Karpas-422 (cell line): ENCODE data around the gene GATAD1. TPM values are rescaled to one million over a fixed set of nuclear protein-coding genes. Genes with fewer than 3 reads are reported as not detected.

Source experiments
- DNase-seq: peaks from one replicate; pipeline ENCODE4 v3.0.0-alpha.2; 2015
- H2AFZ ChIP-seq: fragments of 200-600 bp; sonication (generic); 2 replicates; pipeline ENCODE4 v1.6.1; 2014; ENCODE audit warnings: antibody characterized with exemption, low read length, mixed read lengths
- H3K27ac ChIP-seq: fragments of 200-600 bp; sonication (generic); 2 replicates; pipeline ENCODE4 v1.5.1; 2014; ENCODE audit warnings: mild to moderate bottlenecking, low read length, moderate library complexity
- H3K27me3 ChIP-seq: fragments of 200-600 bp; sonication (generic); 2 replicates; pipeline ENCODE4 v1.6.1; 2014; ENCODE audit warnings: low read length, mixed read lengths
- H3K36me3 ChIP-seq: fragments of 200-600 bp; sonication (generic); 2 replicates; pipeline ENCODE4 v1.6.1; 2014; ENCODE audit warnings: low read length, mixed read lengths; ENCODE audit not compliant: insufficient read depth
- H3K4me1 ChIP-seq: fragments of 200-600 bp; sonication (generic); 2 replicates; pipeline ENCODE4 v1.6.1; 2014; ENCODE audit warnings: mild to moderate bottlenecking, low read length, mixed read lengths
- H3K4me2 ChIP-seq: fragments of 200-600 bp; sonication (generic); 2 replicates; pipeline ENCODE4 v1.6.1; 2014; ENCODE audit warnings: low read length, low read depth, mild to moderate bottlenecking; ENCODE audit not compliant: poor library complexity, severe bottlenecking
- H3K4me3 ChIP-seq: fragments of 200-600 bp; sonication (generic); 2 replicates; pipeline ENCODE4 v1.5.1; 2014; ENCODE audit warnings: mild to moderate bottlenecking, antibody characterized with exemption, low read length, mixed read lengths
- H3K79me2 ChIP-seq: fragments of 200-600 bp; sonication (generic); 2 replicates; pipeline ENCODE4 v1.6.1; 2014; ENCODE audit warnings: mild to moderate bottlenecking, low read length, mixed read lengths
- H3K9ac ChIP-seq: fragments of 200-600 bp; sonication (generic); 2 replicates; pipeline ENCODE4 v1.6.0; 2014; ENCODE audit warnings: low read length
- H3K9me2 ChIP-seq: fragments of 200-600 bp; sonication (generic), shearing (Covaris generic); replicated peaks from 2 replicates; pipeline ENCODE4 v1.6.0; 2014; ENCODE audit warnings: mild to moderate bottlenecking, low read length, moderate library complexity; ENCODE audit not compliant: insufficient read depth
- H3K9me3 ChIP-seq: fragments of 300-700, 200-600 bp; sonication (generic); 2 replicates; pipeline ENCODE4 v1.6.1; 2014; ENCODE audit warnings: low read length, mixed read lengths
- H4K20me1 ChIP-seq: fragments of 200-600 bp; sonication (generic); 2 replicates; pipeline ENCODE4 v1.6.1; 2014; ENCODE audit warnings: mild to moderate bottlenecking, antibody characterized with exemption, low read length, low read depth; ENCODE audit not compliant: insufficient read depth
- total RNA-seq: library from RNA; depleted of rRNA; stranded (reverse); fragments of >200 nt; shearing (Covaris generic); gene quantifications from 2 replicates; pipeline ENCODE4 v1.2.3, GENCODE V29; 2014; ENCODE audit warnings: low replicate concordance

The GATAD1 gene
- total RNA-seq, 1 experiment from 2014 or later = 36.6 TPM

- Histone ChIP-seq H3K4me3 (no peak overlapping the region), H3K27me3 (no peaks in the 10 kb centered on the region), H3K9me2 (no peaks in the 10 kb centered on the region), H3K9me3 (no peaks in the 10 kb centered on the region), H2AFZ (no peak overlapping the region), H3K36me3 (no peaks in the 10 kb centered on the region), H3K9ac (no peak overlapping the region), H3K4me2 (no peak overlapping the region), H3K4me1 (no peaks in the 10 kb centered on the region), H4K20me1 (no peaks in the 10 kb centered on the region), H3K79me2 (no peaks in the 10 kb centered on the region), H3K27ac (no peak overlapping the region)
- DNase-seq = no peak
Observed at GRCh38 chr7:92412745-92413144, 34.5 kb upstream of the GATAD1 start.

GRCh38 chr7:92413550-92413949 lies 33.7 kb upstream of the GATAD1 start:
- Histone ChIP-seq H2AFZ (no peak overlapping the region), H3K36me3 (no peaks in the 10 kb centered on the region), H3K4me1 (no peaks in the 10 kb centered on the region), H3K9ac (no peak overlapping the region), H3K27ac (no peak overlapping the region), H4K20me1 (no peaks in the 10 kb centered on the region), H3K9me2 (no peaks in the 10 kb centered on the region), H3K9me3 (no peaks in the 10 kb centered on the region), H3K4me2 (no peak overlapping the region), H3K4me3 (no peak overlapping the region), H3K79me2 (no peaks in the 10 kb centered on the region), H3K27me3 (no peaks in the 10 kb centered on the region)
- DNase-seq = no peak

- no peak overlapping the region for H2AFZ ChIP-seq
Observed at GRCh38 chr7:92415225-92415624, 32.1 kb upstream of the GATAD1 start.

GRCh38 chr7:92417913-92418312 lies 29.4 kb upstream of the GATAD1 start:
- Histone ChIP-seq H3K9ac (no peak overlapping the region), H3K79me2 (no peaks in the 10 kb centered on the region), H3K4me3 (no peak overlapping the region), H3K4me2 (no peak overlapping the region), H2AFZ (no peak overlapping the region), H3K9me3 (no peaks in the 10 kb centered on the region), H3K27ac (no peak overlapping the region), H3K27me3 (no peaks in the 10 kb centered on the region), H3K36me3 (no peaks in the 10 kb centered on the region), H4K20me1 (no peaks in the 10 kb centered on the region), H3K4me1 (no peaks in the 10 kb centered on the region; the same call in 1 of the 2 replicates), H3K9me2 (no peaks in the 10 kb centered on the region)
- DNase-seq = no peak

More at GRCh38 chr7:92415225-92415624, 32.1 kb upstream of the GATAD1 start:
- Histone ChIP-seq H3K9me2 (no peaks in the 10 kb centered on the region), H3K79me2 (no peaks in the 10 kb centered on the region), H3K36me3 (no peaks in the 10 kb centered on the region), H3K4me3 (no peak overlapping the region), H4K20me1 (no peaks in the 10 kb centered on the region), H3K9ac (no peak overlapping the region), H3K27ac (no peak overlapping the region), H3K9me3 (no peaks in the 10 kb centered on the region), H3K4me1 (no peaks in the 10 kb centered on the region), H3K4me2 (no peak overlapping the region), H3K27me3 (no peaks in the 10 kb centered on the region)
- DNase-seq = no peak

- H3K4me3 ChIP-seq = no peak overlapping the region
- no peaks in the 10 kb centered on the region for H4K20me1 ChIP-seq
- H3K9me3 ChIP-seq = no peaks in the 10 kb centered on the region
- no peak overlapping the region for H3K9ac ChIP-seq
- H3K27ac ChIP-seq = no peak overlapping the region
- peaks cover 18% of the 10 kb centered on the region for H3K4me1 ChIP-seq
- H2AFZ ChIP-seq = no peak overlapping the region
- no peaks in the 10 kb centered on the region for H3K79me2 ChIP-seq
- no peaks in the 10 kb centered on the region for H3K36me3 ChIP-seq
- no peaks in the 10 kb centered on the region for H3K27me3 ChIP-seq
- H3K9me2 ChIP-seq = no peaks in the 10 kb centered on the region
- no peak for DNase-seq
- no peak overlapping the region for H3K4me2 ChIP-seq
Observed at GRCh38 chr7:92421676-92422435, 25.4 kb upstream of the GATAD1 start.

- Histone ChIP-seq H3K36me3 (no peaks in the 10 kb centered on the region), H2AFZ (no peak overlapping the region), H3K9me3 (no peaks in the 10 kb centered on the region), H3K27ac (no peak overlapping the region), H3K4me1 (peaks cover 18% of the 10 kb centered on the region), H3K9me2 (no peaks in the 10 kb centered on the region), H4K20me1 (no peaks in the 10 kb centered on the region), H3K27me3 (no peaks in the 10 kb centered on the region), H3K9ac (no peak overlapping the region), H3K4me3 (no peak overlapping the region), H3K79me2 (no peaks in the 10 kb centered on the region), H3K4me2 (no peak overlapping the region)
- no peak for DNase-seq
Observed at GRCh38 chr7:92422926-92423325, 24.4 kb upstream of the GATAD1 start.

- Histone ChIP-seq H3K36me3 (no peaks in the 10 kb centered on the region), H3K4me1 (peaks cover 18% of the 10 kb centered on the region), H4K20me1 (no peaks in the 10 kb centered on the region), H3K79me2 (no peaks in the 10 kb centered on the region), H2AFZ (peak overlapping the region; percentile 69), H3K4me3 (peak overlapping the region; percentile 62), H3K9me3 (no peaks in the 10 kb centered on the region), H3K9ac (peak overlapping the region; percentile 43; the same call in 1 of the 2 replicates), H3K27ac (no peak overlapping the region), H3K27me3 (no peaks in the 10 kb centered on the region), H3K9me2 (no peaks in the 10 kb centered on the region), H3K4me2 (peak overlapping the region; percentile 69)
- DNase-seq = no peak
Observed at GRCh38 chr7:92423710-92424131, 23.6 kb upstream of the GATAD1 start.

- Histone ChIP-seq H2AFZ (peak overlapping the region; percentile 44), H3K9me2 (no peaks in the 10 kb centered on the region), H3K4me3 (peak overlapping the region; percentile 62), H3K4me2 (peak overlapping the region; percentile 69), H3K27ac (no peak overlapping the region), H3K4me1 (peaks cover 24% of the 10 kb centered on the region), H3K9me3 (no peaks in the 10 kb centered on the region), H3K36me3 (no peaks in the 10 kb centered on the region), H4K20me1 (no peaks in the 10 kb centered on the region), H3K27me3 (no peaks in the 10 kb centered on the region), H3K9ac (peak overlapping the region; percentile 43), H3K79me2 (no peaks in the 10 kb centered on the region)
- peak; percentile 63 for DNase-seq
Observed at GRCh38 chr7:92425311-92425947, 21.9 kb upstream of the GATAD1 start.
